ENCODE measurements around the gene GPC6. TPM values are rescaled to one million over a fixed set of nuclear protein-coding genes. Genes with fewer than 3 reads are reported as not detected.

GPC6 gene
- total RNA-seq, 1 donor from 2014 or later = not detected

DNA sequence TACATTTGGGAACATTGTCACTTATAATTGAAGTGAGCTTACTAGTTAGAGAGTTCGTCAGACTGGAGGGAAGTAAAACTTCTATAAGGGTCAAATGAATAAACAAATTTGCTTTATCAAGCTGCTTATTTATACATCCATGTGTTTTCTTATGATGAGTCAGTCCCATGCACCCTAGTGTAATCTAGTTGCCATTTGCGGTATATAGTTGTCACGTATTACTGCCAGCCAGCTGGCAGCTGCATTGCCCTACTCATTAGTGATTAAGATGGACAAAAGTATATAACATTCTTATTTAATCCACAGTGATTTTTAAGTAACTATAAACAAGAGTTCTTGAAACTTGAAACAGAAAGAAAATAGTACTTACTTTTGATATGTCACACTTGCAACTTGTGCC is 182.4 kb downstream of the GPC6 start:
- Mint-ChIP-seq H3K36me3 (ENCODE audit: low read depth) (no peaks in the 10 kb centered on the region), H3K4me3 (no peak overlapping the region), H3K4me1 (no peaks in the 10 kb centered on the region)

DNA sequence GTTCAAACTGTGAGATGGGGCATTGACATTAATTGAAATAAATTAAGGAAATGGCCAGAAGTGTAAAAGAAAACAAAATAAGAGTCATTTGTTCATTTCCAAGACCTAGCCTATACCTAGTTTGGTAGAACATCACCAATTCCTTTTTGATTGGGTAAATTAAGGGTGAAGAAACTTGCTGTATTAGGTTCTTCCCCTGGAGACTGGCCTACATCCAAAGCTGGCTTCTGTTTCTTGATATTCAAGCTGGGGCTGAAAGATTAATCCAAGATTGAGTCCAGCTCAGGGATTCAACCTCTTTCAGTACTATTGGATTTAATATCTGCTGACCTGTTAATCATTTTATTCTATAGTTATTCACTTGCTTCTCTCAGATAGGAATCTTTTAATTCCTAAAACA is 183.2 kb downstream of the GPC6 start:
- Mint-ChIP-seq H3K36me3 (ENCODE audit: low read depth) (no peaks in the 10 kb centered on the region), H3K9me3 (peaks cover 6% of the 10 kb centered on the region), H3K4me3 (no peak overlapping the region), H3K4me1 (no peaks in the 10 kb centered on the region), H3K27me3 (no peaks in the 10 kb centered on the region), H3K27ac (no peak overlapping the region)
- no peak for DNase-seq
- intact Hi-C loops (cut with micrococcal nuclease) = no loop called here
- ATAC-seq (ENCODE audit: low read depth) = no peak
- TF ChIP-seq, protein P1, sequence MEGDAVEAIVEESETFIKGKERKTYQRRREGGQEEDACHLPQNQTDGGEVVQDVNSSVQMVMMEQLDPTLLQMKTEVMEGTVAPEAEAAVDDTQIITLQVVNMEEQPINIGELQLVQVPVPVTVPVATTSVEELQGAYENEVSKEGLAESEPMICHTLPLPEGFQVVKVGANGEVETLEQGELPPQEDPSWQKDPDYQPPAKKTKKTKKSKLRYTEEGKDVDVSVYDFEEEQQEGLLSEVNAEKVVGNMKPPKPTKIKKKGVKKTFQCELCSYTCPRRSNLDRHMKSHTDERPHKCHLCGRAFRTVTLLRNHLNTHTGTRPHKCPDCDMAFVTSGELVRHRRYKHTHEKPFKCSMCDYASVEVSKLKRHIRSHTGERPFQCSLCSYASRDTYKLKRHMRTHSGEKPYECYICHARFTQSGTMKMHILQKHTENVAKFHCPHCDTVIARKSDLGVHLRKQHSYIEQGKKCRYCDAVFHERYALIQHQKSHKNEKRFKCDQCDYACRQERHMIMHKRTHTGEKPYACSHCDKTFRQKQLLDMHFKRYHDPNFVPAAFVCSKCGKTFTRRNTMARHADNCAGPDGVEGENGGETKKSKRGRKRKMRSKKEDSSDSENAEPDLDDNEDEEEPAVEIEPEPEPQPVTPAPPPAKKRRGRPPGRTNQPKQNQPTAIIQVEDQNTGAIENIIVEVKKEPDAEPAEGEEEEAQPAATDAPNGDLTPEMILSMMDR (IDR thresholded peaks at IDR 0.05) = no peak
- ChIA-PET CTCF (no interaction called here), POLR2A (no interaction called here)

More for the DNA sequence above, 182.4 kb downstream of the GPC6 start:
- TF ChIP-seq, protein P1 (IDR thresholded peaks at IDR 0.05) = no peak
- Mint-ChIP-seq H3K27ac (no peak overlapping the region), H3K27me3 (no peaks in the 10 kb centered on the region), H3K9me3 (peaks cover 2% of the 10 kb centered on the region)
- intact Hi-C loops (cut with micrococcal nuclease) = no loop called here
- POLR2A ChIA-PET = no interaction called here
- ATAC-seq (ENCODE audit: low read depth) (no peak), DNase-seq (no peak)
- CTCF ChIA-PET = no interaction called here

DNA sequence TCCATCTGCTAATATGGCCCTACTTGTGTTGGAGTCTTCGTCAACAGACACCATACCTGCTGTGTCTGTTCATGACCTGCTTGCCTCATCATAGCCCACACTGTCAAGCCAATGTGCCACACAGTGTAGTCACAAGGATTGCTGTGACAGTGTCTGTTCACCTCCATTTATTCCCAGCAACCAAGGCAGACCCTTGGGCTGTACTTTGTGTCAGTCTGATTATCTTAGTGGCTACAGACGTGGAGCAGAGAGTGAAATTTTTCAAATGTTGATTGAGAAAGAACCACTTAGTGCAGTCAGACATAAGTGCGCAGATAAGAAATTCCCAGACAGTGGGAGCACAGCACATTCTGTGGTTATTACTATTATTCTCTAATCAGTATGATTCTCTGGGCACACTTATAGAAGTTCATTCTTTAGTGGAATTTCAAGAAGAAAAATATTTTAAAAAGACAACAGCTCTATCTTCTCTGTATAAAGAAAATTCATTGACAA is 184.6 kb downstream of the GPC6 start:
- Mint-ChIP-seq H3K4me1 (no peaks in the 10 kb centered on the region), H3K27ac (no peak overlapping the region), H3K27me3 (no peaks in the 10 kb centered on the region), H3K4me3 (no peak overlapping the region), H3K9me3 (peaks cover 6% of the 10 kb centered on the region), H3K36me3 (ENCODE audit: low read depth) (no peaks in the 10 kb centered on the region)
- ATAC-seq (ENCODE audit: low read depth) (no peak), DNase-seq (no peak)
- intact Hi-C loops (cut with micrococcal nuclease) = no loop called here
- ChIA-PET POLR2A (no interaction called here), CTCF (no interaction called here)
- TF ChIP-seq, protein P1 (IDR thresholded peaks at IDR 0.05) = no peak

DNA sequence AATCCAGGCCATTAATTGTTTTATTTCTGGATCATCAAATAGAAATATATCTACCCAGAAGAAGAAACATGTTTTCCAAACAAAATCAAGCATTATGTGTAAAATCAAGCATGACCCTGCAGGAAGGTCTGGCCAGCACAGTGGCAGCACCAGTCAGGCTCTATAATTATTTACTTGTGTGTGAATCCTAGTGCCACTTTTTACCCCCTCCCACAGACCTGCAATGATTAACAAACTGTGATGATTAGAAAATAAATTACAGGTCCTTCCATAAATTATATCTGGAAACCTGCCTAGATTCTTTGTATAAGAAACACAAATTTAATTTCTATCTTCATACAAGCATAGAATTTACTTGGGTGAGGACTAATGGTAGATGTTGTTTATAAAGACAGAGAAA is 186.1 kb downstream of the GPC6 start:
- ATAC-seq (ENCODE audit: low read depth) (no peak), DNase-seq (no peak)
- CTCF ChIA-PET = no interaction called here
- H3K4me3 Mint-ChIP-seq = no peak overlapping the region
- H3K27ac Mint-ChIP-seq = no peak overlapping the region
- TF ChIP-seq, protein P1 (IDR thresholded peaks at IDR 0.05) = no peak
- peaks cover 6% of the 10 kb centered on the region for H3K9me3 Mint-ChIP-seq
- no peaks in the 10 kb centered on the region for H3K27me3 Mint-ChIP-seq
- no peaks in the 10 kb centered on the region for H3K4me1 Mint-ChIP-seq
- intact Hi-C loops (cut with micrococcal nuclease) = no loop called here
- POLR2A ChIA-PET = no interaction called here
- no peaks in the 10 kb centered on the region for H3K36me3 Mint-ChIP-seq (ENCODE audit: low read depth)

DNA sequence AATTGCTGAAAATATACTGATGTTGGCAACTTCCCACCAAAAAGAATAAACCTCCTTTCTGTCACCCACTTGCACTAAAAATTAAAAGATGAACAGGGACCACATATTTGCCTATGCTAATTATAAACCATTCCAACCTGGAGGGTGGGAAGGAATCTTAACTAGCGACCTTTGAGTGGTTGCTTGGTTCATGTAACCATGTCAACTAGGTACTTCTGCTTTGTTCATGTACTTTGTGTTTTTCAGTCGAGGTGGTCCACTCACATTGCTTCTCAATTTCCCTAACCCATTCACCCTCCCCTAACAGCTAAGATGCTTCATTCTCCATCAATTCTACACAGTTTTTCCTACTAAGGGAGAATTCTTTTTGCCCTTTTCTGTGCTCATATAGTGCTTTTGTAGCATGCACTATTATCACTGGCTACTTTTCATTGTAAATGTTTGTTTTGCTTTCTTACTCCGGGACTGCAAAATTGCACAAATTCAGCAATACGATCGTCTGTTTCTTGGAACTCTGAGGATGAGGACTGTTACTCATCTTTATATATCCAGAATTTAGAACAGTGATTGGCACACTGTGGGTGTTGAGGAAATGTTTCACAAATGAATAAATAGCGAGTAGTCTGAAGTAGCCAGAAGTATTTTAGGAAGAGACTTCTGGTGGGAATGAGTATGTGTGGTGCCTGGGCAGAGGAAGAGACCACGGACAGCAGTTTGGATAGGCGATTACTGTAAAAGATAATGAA is 187.5 kb downstream of the GPC6 start:
- Mint-ChIP-seq H3K4me3 (no peak overlapping the region), H3K27ac (no peak overlapping the region), H3K27me3 (no peaks in the 10 kb centered on the region), H3K4me1 (no peaks in the 10 kb centered on the region), H3K9me3 (peaks cover 6% of the 10 kb centered on the region), H3K36me3 (ENCODE audit: low read depth) (no peaks in the 10 kb centered on the region)
- DNase-seq (no peak), ATAC-seq (ENCODE audit: low read depth) (no peak)
- CTCF ChIA-PET = no interaction called here
- TF ChIP-seq, protein P1 (IDR thresholded peaks at IDR 0.05) = no peak
- POLR2A ChIA-PET = no interaction called here
- intact Hi-C loops (cut with micrococcal nuclease) = no loop called here
